ENCODE results near the gene HJURP. TPM values are rescaled to one million over a fixed set of nuclear protein-coding genes. Genes with fewer than 3 reads are reported as not detected.

HJURP gene
- total RNA-seq, 2 donors from 2014 or later = 0.16 to 0.37 TPM

DNA sequence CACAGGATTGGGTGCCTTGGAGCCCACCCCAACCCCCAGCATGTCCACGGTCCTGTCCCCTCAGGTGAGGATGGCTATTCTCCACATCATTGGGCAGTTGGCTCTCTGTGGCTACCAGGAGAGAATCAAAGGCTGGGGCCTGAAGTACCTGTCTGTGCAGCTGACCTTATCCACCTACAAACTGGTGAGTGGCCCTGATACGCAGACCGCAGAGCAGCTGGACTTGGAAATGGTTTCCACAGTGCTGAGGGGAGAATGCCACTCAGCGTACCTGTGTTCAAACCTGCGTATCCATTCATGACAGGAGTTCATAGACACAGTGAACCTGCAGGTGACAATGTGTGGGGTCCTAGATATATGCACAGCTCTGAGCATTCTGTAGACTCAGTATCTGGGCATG lies 54.6 kb downstream of the HJURP start:
- no peak for DNase-seq (ENCODE audit: low spot score)
- TF ChIP-seq, protein P1, sequence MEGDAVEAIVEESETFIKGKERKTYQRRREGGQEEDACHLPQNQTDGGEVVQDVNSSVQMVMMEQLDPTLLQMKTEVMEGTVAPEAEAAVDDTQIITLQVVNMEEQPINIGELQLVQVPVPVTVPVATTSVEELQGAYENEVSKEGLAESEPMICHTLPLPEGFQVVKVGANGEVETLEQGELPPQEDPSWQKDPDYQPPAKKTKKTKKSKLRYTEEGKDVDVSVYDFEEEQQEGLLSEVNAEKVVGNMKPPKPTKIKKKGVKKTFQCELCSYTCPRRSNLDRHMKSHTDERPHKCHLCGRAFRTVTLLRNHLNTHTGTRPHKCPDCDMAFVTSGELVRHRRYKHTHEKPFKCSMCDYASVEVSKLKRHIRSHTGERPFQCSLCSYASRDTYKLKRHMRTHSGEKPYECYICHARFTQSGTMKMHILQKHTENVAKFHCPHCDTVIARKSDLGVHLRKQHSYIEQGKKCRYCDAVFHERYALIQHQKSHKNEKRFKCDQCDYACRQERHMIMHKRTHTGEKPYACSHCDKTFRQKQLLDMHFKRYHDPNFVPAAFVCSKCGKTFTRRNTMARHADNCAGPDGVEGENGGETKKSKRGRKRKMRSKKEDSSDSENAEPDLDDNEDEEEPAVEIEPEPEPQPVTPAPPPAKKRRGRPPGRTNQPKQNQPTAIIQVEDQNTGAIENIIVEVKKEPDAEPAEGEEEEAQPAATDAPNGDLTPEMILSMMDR (IDR thresholded peaks at IDR 0.05) = no peak
- H3K27ac ChIP-seq = no peak overlapping the region
- H3K4me3 ChIP-seq = no peak overlapping the region
- H3K27me3 ChIP-seq = no peaks in the 10 kb centered on the region
- H3K4me1 ChIP-seq = no peaks in the 10 kb centered on the region
- no peaks in the 10 kb centered on the region for H3K36me3 ChIP-seq
- no peaks in the 10 kb centered on the region for H3K9me3 ChIP-seq

DNA sequence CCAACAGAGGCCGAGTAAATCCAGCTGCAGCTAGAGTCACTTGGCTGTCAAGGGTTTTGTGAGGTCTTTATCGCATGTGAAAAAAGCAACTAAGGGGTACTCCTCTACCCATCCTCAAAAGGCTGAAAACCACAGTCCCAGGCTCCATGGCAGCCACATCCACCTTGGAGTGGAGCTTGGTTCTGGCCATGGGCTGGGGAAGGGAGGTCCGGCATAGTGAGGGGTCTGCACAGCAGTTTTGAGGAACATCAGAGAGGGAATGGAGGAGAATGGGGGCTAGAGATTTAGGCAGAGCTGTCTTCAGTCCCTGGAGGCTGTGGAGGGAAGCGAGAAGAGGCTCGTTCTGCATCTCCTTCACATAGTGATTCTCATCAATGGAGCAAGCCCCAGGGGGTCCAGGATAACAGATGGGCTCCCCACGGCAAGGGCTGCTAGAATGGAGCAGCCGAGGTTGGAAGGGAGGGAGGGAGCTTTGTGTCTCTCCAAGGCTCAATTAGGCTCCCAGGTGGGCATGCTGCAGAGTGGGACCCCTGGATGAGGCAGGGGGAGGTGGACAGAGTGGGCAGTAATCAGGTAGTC lies 55.2 kb downstream of the HJURP start:
- TF ChIP-seq, protein P1 (IDR thresholded peaks at IDR 0.05) = no peak
- DNase-seq (ENCODE audit: low spot score) = peak; percentile 52
- Histone ChIP-seq H3K4me1 (no peaks in the 10 kb centered on the region), H3K36me3 (no peaks in the 10 kb centered on the region), H3K27me3 (no peaks in the 10 kb centered on the region), H3K9me3 (no peaks in the 10 kb centered on the region), H3K27ac (no peak overlapping the region), H3K4me3 (no peak overlapping the region)

DNA sequence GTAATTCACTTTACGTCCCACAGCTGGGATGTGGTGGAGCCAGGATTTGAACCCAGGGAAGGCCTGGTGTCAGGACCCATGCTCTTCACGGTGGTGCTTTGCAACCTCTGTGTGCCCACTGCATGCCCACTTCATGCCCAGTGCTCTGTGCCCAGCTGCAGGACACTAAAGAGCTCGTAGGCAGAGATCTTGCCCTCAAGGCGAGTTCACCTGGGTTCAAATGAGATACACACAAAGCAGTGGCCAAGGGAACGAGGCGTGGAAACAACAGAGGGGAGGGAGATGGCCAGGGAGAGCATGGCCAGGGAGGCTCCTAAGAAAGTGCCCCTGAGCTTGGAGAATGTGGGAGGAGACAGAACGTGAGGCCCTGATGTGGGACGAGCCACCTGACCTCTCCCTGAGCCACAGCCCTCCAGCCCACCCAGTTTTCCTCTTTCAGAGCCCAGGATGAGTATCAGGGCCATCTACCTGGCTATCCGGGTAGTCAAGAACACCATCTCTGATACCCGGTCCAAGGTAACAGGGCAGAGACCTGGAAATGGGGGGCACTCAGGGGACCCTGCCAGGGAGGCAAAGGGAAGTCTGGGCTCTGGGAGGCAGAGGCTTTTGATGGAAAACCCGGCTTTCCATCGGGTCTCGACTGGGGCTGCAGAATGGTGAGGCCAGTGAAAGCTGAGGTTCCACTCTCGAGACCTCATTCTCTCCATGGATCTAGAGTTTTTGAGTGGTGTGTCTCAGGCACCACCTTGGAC lies 55.8 kb downstream of the HJURP start:
- no peaks in the 10 kb centered on the region for H3K27me3 ChIP-seq
- H3K36me3 ChIP-seq = no peaks in the 10 kb centered on the region
- TF ChIP-seq, protein P1 (IDR thresholded peaks at IDR 0.05) = no peak
- H3K9me3 ChIP-seq = no peaks in the 10 kb centered on the region
- peak; percentile 11 for DNase-seq (ENCODE audit: low spot score)
- H3K4me1 ChIP-seq = no peaks in the 10 kb centered on the region
- no peak overlapping the region for H3K4me3 ChIP-seq
- H3K27ac ChIP-seq = no peak overlapping the region

DNA sequence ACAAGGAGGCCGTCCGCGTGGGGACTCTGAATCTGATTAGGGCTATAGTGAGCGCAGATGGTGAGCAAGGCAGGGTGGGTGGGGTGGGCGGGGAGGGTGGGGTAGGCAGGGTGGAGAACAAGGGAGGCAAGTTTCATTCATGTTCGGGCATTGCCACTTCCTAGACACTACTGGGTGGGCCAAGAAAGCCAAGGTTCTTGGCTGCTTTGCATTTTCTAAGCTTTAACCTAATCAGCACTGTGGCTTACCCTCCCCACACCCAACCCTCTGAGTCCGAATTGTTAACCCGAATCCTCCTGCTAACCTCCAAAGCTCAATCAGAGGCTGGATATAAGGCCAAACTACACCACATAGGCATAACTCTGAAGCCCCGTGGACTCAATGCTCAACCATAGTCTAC lies 58.1 kb downstream of the HJURP start:
- no peaks in the 10 kb centered on the region for H3K9me3 ChIP-seq
- no peaks in the 10 kb centered on the region for H3K27me3 ChIP-seq
- H3K4me3 ChIP-seq = no peak overlapping the region
- TF ChIP-seq, protein P1 (IDR thresholded peaks at IDR 0.05) = no peak
- H3K27ac ChIP-seq = no peak overlapping the region
- H3K36me3 ChIP-seq = no peaks in the 10 kb centered on the region
- H3K4me1 ChIP-seq = no peaks in the 10 kb centered on the region
- peak; percentile 7 for DNase-seq (ENCODE audit: low spot score)

- H3K9me3 ChIP-seq = no peaks in the 10 kb centered on the region
- peak; percentile 43 for DNase-seq (ENCODE audit: low spot score)
- H3K4me3 ChIP-seq = no peak overlapping the region
- H3K27ac ChIP-seq = no peak overlapping the region
- H3K4me1 ChIP-seq = no peaks in the 10 kb centered on the region
- no peaks in the 10 kb centered on the region for H3K36me3 ChIP-seq
- H3K27me3 ChIP-seq = no peaks in the 10 kb centered on the region
- TF ChIP-seq, protein P1 (IDR thresholded peaks at IDR 0.05) = no peak
Observed at GRCh38 chr2:233795735-233796171, 58.6 kb downstream of the HJURP start.
